ENCODE measurements around the gene ANKMY1. TPM values are rescaled to one million over a fixed set of nuclear protein-coding genes. Genes with fewer than 3 reads are reported as not detected.

ANKMY1 gene
- total and polyA plus RNA-seq, 2 of the 13 experiments (the other 11 are each of a cell fraction or from before 2014, with no cell fraction given): 11.7 to 18.8 TPM

DNA sequence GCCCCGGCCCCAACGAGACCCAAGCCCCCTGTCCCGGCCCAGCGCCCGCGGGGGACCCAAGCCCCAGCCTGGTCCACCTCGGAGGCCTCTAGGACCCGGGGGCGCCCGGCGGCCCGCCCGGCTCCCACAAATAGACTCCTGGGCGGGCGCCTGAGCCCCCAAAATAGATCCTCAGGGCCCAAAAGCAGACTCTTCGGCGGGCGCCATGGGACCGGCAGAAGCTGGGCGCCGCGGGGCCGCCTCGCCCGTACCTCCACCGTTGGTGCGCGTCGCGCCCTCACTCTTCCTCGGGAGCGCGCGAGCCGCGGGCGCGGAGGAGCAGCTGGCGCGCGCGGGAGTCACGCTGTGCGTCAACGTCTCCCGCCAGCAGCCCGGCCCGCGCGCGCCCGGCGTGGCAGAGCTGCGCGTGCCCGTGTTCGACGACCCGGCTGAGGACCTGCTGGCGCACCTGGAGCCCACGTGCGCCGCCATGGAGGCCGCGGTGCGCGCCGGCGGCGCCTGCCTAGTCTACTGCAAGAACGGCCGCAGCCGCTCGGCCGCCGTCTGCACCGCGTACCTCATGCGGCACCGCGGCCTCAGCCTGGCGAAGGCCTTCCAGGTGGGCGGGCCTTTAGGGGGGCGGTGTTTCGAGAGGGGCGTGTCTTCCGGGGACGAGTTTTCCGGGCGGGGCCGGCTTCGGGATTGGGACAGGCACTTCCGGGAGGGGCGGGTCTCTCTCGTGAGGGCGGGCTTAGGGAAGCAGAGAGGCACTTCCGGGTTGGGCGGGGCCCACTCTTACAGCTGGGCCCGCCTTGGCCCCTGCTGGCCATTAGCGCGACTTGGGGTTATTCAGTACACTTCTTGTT, 2.9 kb upstream of the ANKMY1 start:
- peaks cover 24% of the 10 kb centered on the region for H3K79me2 ChIP-seq (ENCODE audit: insufficient read depth, low read length)
- peak; percentile 74 for FAIRE-seq
- TF ChIP-seq ZNF75D (CRISPR knock-in tag; IDR thresholded peaks at IDR 0.05; ENCODE audit: borderline replicate concordance) (0 out of 2 replicates have a peak, but pooled peaks have one; percentile 45), ISL2 (CRISPR knock-in tag; IDR thresholded peaks at IDR 0.05) (peak; percentile 47; the same call in 1 of the 2 replicates), ZBTB3 (CRISPR knock-in tag; IDR thresholded peaks at IDR 0.05; ENCODE audit: borderline replicate concordance, low read depth) (no peak), NFKBIZ (CRISPR knock-in tag; IDR thresholded peaks at IDR 0.05) (peak; percentile 43; the same call in 1 of the 2 replicates), ZNF724P (CRISPR knock-in tag; IDR thresholded peaks at IDR 0.05; ENCODE audit: borderline replicate concordance) (peak; percentile 85), POLR2AphosphoS5 (IDR thresholded peaks at IDR 0.05; ENCODE audit: low read depth, low read length) (peak; percentile 97), RARA (CRISPR knock-in tag; IDR thresholded peaks at IDR 0.05) (no peak; the same call in 1 of the 2 replicates), U2AF2 (IDR thresholded peaks at IDR 0.05; ENCODE audit: low read depth, low read length) (0 out of 2 replicates have a peak, but pooled peaks have one; percentile 49), MAFG (CRISPR knock-in tag; IDR thresholded peaks at IDR 0.05) (no peak; the same call in 1 of the 2 replicates), ZNF263 (CRISPR knock-in tag; IDR thresholded peaks at IDR 0.05) (peak; percentile 16; the same call in 1 of the 2 replicates), ZNF572 (CRISPR knock-in tag; IDR thresholded peaks at IDR 0.05) (no peak), ZBTB7A (CRISPR knock-in tag; IDR thresholded peaks at IDR 0.05) (peak; percentile 73; the same call in 1 of the 2 replicates)
- TF ChIP-seq, protein P1, sequence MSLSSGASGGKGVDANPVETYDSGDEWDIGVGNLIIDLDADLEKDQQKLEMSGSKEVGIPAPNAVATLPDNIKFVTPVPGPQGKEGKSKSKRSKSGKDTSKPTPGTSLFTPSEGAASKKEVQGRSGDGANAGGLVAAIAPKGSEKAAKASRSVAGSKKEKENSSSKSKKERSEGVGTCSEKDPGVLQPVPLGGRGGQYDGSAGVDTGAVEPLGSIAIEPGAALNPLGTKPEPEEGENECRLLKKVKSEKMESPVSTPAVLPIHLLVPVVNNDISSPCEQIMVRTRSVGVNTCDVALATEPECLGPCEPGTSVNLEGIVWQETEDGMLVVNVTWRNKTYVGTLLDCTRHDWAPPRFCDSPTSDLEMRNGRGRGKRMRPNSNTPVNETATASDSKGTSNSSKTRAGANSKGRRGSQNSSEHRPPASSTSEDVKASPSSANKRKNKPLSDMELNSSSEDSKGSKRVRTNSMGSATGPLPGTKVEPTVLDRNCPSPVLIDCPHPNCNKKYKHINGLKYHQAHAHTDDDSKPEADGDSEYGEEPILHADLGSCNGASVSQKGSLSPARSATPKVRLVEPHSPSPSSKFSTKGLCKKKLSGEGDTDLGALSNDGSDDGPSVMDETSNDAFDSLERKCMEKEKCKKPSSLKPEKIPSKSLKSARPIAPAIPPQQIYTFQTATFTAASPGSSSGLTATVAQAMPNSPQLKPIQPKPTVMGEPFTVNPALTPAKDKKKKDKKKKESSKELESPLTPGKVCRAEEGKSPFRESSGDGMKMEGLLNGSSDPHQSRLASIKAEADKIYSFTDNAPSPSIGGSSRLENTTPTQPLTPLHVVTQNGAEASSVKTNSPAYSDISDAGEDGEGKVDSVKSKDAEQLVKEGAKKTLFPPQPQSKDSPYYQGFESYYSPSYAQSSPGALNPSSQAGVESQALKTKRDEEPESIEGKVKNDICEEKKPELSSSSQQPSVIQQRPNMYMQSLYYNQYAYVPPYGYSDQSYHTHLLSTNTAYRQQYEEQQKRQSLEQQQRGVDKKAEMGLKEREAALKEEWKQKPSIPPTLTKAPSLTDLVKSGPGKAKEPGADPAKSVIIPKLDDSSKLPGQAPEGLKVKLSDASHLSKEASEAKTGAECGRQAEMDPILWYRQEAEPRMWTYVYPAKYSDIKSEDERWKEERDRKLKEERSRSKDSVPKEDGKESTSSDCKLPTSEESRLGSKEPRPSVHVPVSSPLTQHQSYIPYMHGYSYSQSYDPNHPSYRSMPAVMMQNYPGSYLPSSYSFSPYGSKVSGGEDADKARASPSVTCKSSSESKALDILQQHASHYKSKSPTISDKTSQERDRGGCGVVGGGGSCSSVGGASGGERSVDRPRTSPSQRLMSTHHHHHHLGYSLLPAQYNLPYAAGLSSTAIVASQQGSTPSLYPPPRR (CRISPR knock-in tag; IDR thresholded peaks at IDR 0.05; ENCODE audit: borderline replicate concordance): no peak; the same call in 1 of the 2 replicates
- TF ChIP-seq, protein P2, sequence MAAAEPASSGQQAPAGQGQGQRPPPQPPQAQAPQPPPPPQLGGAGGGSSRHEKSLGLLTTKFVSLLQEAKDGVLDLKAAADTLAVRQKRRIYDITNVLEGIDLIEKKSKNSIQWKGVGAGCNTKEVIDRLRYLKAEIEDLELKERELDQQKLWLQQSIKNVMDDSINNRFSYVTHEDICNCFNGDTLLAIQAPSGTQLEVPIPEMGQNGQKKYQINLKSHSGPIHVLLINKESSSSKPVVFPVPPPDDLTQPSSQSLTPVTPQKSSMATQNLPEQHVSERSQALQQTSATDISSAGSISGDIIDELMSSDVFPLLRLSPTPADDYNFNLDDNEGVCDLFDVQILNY (CRISPR knock-in tag; conservative IDR thresholded peaks at IDR 0.05): peak; percentile 44; the same call in 1 of the 2 replicates
- TF ChIP-seq, protein P3, sequence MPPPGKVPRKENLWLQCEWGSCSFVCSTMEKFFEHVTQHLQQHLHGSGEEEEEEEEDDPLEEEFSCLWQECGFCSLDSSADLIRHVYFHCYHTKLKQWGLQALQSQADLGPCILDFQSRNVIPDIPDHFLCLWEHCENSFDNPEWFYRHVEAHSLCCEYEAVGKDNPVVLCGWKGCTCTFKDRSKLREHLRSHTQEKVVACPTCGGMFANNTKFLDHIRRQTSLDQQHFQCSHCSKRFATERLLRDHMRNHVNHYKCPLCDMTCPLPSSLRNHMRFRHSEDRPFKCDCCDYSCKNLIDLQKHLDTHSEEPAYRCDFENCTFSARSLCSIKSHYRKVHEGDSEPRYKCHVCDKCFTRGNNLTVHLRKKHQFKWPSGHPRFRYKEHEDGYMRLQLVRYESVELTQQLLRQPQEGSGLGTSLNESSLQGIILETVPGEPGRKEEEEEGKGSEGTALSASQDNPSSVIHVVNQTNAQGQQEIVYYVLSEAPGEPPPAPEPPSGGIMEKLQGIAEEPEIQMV (CRISPR knock-in tag; IDR thresholded peaks at IDR 0.05; ENCODE audit: low read depth): peak; percentile 87; the same call in 1 of the 2 replicates

More for the DNA sequence above, 2.9 kb upstream of the ANKMY1 start:
- no peaks in the 10 kb centered on the region for H3K27me3 ChIP-seq (ENCODE audit: control insufficient read depth in 1 of 2, insufficient read depth in 2 of 2, low read length in 2 of 2)
- H2AFZ ChIP-seq (ENCODE audit: low read length): no peak overlapping the region
- intact Hi-C loops (cut with micrococcal nuclease; ENCODE audit: unreplicated experiment): loop anchor here (5.0 kb wide), 1 partner anchor 272 kb away; no protein-coding TSS in a partner anchor
- H3K4me3 ChIP-seq (replicated peaks in 1 of 3; ENCODE audit: insufficient read depth in 1 of 3, low read depth in 2 of 3, low read length in 3 of 3): peak overlapping the region; percentile 80 to 85 (median 80)
- H3K9me3 ChIP-seq (ENCODE audit: low read length): no peaks in the 10 kb centered on the region
- BruUV-seq (replicated peaks): no TSS peak
- peak overlapping the region; percentile 96 for H3K4me2 ChIP-seq (ENCODE audit: low read depth, low read length)
- ATAC-seq (peak; percentile 76), DNase-seq (ENCODE audit: low spot score) (peak; percentile 97)
- in situ Hi-C loops (cut with HindIII; ENCODE audit: extremely low pct_ligation_motif_present, low pct_unique_long_range_greater_than_20kb): loop anchor here (25.0 kb wide), 1 partner anchor 652 kb away; no protein-coding TSS in a partner anchor
- POLR2A ChIA-PET: interaction anchor here (1.0 to 4.9 kb wide), 13 partner anchors 8 to 656 kb away, joined by 3 to 86 read pairs (median 5); partner anchors contain the start of genes CAPN10 and RNPEPL1
- no peaks in the 10 kb centered on the region for H4K20me1 ChIP-seq (ENCODE audit: insufficient read depth, low read length)
- under 1% methylated on average over 45 of the region's 101 CpGs for WGBS (ENCODE audit: low lambda C conversion rate)
- H3K4me1 ChIP-seq (ENCODE audit: insufficient read depth, low read length): peaks cover 54% of the 10 kb centered on the region
- H3K36me3 ChIP-seq (replicated peaks in 1 of 2; ENCODE audit: control insufficient read depth in 1 of 2, insufficient read depth in 2 of 2, low read length in 2 of 2): peaks cover 3 to 15% of the 10 kb centered on the region in 2 experiments; a peak in 4 of 5 replicates
- H3K9ac ChIP-seq (ENCODE audit: insufficient read depth, low read depth, low read length): peak overlapping the region; percentile 92
- H3K27ac ChIP-seq (ENCODE audit: extremely low read length, insufficient read depth, low read length): peak overlapping the region; percentile 90
- CTCF ChIA-PET (ENCODE audit: low intra/inter-chr PET ratio, low total read pairs): no interaction called here

Measured in HepG2 (cell line).